GM19324 (cell line): ENCODE results near the gene RBAK.
"Not testable (repeated sequence)": the region's sequence is repeated elsewhere in the genome, so short reads cannot be mapped to it uniquely, and the experiment has no call there.

Experiments
- ATAC-seq: cut with Tn5 transposase; IDR thresholded peaks from one replicate; pipeline ENCODE4 v1.9.1; 2021; ENCODE audit warnings: mild to moderate bottlenecking, moderate library complexity; ENCODE audit not compliant: unreplicated experiment, low FRiP score

The RBAK gene

DNA sequence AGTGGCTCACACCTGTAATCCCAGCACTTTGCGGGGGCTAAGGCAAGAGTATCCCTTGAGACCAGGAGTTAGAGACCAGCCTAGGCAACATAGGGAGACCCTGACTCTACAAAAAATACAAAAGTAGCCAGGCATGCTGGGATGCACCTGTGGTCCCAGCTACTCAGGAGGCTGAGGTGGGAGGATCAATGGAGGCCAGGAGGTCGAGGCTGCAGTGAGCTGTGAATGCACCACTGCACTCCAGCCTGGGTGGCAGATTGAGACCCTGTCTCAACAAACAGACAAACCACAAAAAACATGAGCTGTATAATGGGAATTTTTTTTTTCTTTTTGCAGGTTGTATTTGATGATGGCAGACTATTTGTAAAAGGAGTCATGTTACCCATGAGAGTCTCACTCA is 1.5 kb downstream of the RBAK start:
- ATAC-seq = not testable (repeated sequence)

DNA sequence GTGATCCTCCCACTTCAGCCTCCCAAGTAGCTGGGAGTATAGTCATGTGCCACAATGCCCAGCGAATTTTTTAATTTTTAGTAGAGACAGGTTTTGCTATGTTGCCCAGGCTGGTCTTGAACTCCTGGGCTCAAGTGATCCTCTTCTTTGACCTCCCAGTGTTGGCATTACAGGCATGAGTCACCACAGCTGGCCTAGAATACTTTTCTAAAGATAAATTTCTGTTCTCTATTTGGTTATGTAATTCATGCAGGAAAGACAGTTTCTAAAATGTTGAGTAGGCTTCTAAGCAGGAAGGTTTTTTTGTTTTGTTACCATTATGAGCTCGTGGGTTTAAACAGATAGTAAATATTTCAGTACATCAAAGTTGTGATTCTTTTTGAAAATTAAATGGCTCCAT is 5.0 kb downstream of the RBAK start:
- ATAC-seq = no peak

DNA sequence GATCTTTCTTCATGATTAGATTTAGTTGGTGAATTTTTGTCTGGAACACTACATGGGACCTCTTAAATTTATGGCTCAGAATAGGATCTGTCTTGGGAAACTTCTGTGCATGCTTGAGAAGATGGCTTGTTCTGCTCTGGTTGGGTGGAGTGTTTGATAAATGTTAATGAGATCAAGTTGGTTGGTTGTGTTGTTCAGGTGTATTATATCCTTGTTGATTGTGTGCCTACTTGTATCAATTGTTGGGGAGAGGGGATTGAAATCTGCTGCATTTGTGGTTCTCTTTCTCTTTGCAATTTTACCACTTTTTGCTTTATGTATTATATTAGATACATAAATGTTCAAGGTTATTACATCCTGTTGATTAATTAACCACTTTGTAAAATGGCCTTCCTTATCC is 6.1 kb downstream of the RBAK start:
- not testable (repeated sequence) for ATAC-seq

DNA sequence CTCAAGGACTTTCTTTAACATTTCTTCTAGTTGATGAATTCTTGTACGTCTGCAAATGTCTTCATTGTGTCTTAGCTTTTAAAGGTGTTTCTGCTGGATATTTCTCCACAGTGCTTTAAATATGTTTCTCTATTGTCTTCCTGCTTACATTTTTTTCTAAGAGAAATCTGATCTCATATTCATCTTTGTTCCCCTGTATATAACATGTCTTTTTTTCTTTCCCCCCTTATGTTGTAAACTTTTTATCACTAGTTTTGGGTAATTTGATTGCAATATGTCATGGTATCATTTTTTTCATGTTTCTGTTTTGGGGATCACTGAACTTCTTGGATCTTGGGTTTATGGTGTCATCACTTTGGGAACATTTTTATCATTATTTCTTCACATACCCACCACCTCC is 7.5 kb downstream of the RBAK start:
- ATAC-seq = no peak

DNA sequence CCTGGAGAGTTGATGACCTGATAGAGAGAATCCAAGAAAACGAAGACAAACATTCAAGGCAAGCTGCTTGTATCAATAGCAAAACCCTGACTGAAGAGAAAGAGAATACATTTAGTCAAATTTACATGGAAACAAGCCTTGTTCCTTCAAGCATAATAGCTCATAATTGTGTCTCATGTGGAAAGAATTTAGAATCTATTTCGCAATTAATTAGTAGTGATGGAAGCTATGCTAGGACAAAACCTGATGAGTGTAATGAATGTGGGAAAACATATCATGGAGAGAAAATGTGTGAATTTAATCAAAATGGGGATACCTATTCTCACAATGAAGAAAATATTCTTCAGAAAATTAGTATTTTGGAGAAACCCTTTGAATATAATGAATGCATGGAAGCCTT is 18.0 kb downstream of the RBAK start:
- ATAC-seq = no peak

DNA sequence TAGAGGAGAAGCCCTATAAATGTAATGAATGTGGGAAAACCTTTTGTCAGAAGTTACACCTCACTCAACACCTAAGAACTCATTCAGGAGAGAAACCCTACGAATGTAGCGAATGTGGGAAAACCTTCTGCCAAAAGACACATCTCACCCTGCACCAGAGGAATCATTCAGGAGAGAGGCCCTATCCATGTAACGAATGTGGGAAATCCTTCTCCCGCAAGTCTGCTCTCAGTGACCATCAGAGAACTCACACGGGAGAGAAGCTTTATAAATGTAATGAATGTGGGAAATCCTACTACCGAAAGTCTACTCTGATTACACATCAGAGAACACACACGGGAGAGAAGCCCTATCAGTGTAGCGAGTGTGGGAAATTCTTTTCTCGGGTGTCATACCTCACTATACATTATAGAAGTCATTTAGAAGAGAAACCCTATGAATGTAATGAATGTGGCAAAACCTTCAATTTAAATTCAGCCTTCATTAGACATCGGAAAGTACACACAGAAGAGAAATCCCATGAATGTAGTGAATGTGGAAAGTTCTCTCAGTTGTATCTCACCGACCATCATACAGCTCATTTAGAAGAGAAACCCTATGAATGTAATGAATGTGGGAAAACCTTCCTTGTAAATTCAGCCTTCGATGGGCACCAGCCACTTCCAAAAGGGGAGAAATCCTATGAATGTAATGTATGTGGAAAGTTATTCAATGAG is 18.9 kb downstream of the RBAK start:
- no peak for ATAC-seq

- no peak for ATAC-seq
Observed at GRCh38 chr7:5065107-5065407, 19.4 kb downstream of the RBAK start.

DNA sequence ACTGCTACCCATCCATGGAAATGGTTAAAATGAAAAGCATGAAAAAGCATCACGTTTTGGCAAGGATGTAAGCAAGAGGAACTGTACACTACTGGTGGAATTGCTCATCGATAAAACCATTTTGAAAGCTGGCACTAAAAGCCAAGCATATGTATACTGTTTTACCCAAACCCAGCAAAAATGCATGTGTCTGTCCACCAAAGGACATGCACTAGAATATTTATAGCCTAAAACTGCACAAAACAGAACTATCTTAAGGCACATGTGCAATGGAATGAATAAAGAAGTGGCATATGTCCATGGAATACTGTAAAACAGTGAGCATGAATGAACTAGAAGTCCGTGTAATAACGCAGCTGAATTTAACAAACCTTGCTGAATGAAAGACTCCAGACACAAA is 22.9 kb downstream of the RBAK start:
- ATAC-seq = no peak

DNA sequence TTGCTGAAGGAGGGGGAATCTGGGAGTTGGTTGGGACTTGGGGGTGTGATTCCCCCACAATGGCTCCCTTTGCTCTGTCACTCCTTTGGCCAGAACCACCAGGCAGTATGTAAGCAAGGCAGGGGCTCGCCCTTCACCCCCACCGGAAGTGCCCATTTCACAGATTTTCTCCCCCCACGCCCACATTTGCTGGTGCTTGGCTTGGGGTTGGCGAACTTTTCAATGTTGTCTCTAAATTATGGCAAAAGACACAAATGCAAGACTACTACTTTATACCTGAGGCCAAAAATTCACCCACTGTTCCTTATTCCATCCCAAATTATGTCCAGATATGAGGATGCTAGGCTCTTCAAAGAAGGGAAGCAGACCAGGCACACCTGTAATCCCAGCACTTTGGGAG is 24.5 kb downstream of the RBAK start:
- ATAC-seq = no peak

DNA sequence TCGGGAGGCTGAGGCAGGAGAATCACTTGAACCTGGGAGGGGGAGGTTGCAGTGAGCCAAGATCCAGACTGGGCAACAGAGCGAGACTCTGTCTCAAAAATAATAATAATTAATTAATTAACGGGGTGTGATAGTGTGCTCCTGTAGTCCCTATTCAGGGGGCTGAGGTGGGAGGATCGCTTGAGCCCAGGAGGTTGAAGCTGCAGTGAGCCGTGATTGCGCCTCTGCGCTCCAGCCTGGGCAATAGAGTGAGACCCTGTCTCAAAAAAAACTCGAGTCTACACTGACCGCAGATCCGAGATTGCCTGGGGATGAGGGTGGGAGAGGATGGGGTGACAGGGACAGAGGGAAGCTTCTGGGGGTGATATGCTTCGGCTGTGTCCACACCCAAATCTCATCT is 29.5 kb downstream of the RBAK start:
- not testable (repeated sequence) for ATAC-seq

- no peak for ATAC-seq
Observed at GRCh38 chr7:5077740-5078139, 32.1 kb downstream of the RBAK start.

GRCh38 chr7:5082806-5083205 is 37.1 kb downstream of the RBAK start:
- ATAC-seq = no peak

GRCh38 chr7:5083311-5083711 is 37.7 kb downstream of the RBAK start:
- ATAC-seq = no peak

DNA sequence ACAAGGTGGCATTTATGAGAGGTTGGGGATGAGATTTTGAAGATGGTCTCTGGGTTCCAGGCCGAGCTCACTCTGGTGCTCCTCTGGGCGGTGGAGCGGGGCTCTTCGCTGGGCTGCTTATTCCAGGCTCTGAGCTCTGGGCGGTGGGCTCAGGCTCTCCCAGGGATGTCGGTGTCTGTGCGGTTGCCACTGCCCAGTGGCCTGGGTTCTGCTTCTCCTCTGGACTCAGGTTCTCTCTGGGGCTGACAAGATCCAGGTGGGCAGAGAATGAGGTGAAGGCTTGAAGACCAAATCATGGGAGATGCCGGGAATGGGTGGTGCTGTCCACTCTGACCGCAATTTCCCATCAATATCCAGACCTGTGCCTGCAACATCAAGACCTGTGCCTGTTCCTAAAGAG is 40.6 kb downstream of the RBAK start:
- no peak for ATAC-seq

DNA sequence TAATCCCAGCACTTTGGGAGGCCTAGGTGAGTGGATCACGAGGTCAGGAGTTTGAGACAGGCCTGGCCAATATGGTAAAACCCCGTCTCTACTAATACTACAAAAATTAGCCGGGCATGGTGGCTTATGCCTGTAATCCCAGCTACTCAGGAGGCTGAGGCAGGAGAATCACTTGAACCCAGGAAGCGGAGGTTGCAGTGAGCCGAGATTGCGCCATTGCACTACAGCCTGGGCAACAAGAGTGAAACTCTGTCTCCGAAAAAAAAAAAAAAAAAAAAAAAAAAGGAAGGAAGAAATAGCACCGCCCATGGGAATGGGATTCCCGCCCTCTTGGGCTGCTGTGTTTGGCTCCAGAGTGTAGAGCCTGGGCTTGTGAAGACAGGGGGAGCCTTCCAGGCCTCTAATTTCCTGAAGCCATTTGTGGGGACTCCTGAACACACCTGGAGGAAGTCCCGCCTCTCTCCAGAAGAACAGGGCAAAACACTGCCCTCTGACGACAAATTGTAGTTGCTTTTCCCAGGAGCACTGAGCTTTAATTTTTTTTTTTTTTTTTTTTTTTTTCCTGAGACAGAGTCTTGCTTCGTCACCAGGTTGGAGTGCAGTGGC is 42.7 kb downstream of the RBAK start:
- not testable (repeated sequence) for ATAC-seq

GRCh38 chr7:5088906-5089305 is 43.2 kb downstream of the RBAK start:
- no peak for ATAC-seq

DNA sequence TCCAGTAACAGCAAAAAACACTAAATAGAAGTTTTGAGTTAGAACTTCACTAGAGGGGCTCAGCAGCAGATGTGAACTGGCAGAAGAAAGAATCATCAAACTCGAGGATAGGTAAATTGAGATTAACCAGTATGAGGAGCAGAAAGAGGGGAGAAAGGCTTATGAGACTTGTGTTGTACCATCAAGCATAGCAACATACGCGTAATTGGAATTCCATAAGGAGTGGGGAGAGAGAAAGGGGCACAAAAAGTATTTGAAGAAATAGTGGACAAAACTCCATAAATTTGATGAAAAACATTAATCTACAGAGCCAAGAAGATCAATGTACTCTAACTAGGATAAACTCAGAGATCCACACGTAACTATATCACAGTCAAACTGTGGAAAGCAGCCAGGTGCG is 48.3 kb downstream of the RBAK start:
- ATAC-seq = no peak

- no peak for ATAC-seq
Observed at GRCh38 chr7:5094641-5095040, 49.0 kb downstream of the RBAK start.

GRCh38 chr7:5116359-5116758 is 70.7 kb downstream of the RBAK start:
- no peak for ATAC-seq

DNA sequence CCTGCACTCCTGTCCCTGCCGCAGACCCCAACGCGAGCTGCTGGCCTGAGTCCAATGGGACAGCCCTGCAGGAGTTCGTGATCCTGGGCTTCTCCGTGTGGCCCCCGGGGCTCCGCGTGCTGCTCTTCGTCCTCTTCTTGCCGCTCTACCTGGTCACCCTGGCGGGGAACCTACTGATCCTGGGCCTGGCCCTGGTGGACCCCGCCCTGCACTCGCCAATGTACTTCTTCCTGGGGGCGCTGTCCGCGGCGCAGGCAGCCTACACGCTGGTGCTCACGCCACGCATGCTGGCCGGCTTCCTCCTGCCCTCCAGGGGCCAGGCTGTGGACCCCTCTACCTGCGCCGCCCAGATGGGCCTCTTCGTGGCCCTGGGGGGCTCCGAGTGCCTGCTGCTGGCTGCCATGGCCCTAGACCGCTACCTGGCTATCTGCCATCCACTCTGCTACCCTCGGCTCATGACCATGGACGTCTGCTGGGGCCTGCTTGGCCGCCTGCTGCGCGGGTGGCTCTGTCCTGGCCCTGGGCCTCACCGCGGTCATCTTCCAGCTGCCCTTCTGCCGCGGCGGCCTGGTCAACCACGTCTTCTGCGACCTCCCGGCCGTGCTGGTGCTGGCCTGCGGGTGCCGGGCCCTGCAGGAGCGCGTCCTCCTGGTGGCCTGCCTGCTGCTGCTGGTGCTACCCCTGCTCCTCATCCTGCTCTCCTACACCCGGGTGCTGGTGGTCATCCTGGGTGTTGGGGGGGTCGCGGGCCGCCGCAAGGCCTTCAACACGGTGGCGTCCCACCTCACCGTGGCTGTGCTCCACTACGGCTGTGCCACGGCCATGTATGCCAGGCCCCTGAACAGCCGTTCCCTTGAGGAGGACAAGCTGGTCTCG is 71.7 kb downstream of the RBAK start:
- no peak for ATAC-seq
